Measurements from ENCODE around the gene CD101.

CD101 gene

DNA sequence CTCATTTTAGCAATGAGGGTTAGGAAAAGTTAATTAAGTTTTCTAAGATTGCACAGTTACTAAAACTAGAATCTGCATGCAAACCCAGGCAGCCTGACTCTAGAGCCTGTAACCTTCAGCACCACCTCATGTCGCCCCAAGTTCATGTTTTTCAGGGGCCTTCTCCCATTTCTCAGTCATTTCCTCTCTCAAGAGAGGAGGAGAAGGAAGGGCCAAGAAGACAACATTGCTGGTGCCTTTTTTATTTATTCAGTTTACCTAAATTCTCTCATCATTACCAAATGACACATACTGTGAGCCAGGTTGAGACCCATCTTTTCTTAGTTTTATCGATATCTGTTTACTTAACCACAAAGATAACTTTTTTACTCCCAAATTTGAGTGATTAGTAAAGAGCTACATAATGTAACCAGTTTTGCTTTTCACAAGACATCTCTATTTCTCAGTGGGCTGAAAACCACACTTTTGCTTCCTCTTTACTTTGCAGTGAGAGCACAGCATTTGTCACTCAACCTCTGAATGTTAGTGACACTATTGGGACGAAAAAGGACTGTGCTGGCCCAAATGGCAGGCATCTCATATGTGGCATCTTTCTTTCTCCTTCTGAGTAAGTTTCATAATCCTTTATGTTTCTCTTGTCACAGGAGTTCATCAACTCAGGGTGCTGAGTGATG, at the start of gene CD101:
TSS of gene CD101 (plus strand) at position 507 of the 674 bp plus-strand sequence. CDS start at position 565, 58 bp downstream.
- Histone ChIP-seq H3K4me1 (peaks cover 0 to 98% (median 74%) of the 10 kb centered on the region in 10 experiments; a peak in 17 of 20 replicates), H3K27me3 (no peaks in the 10 kb centered on the region), H3K36me3 (no peaks in the 10 kb centered on the region), H3K27ac (peak within 1 kb of the TSS in 10 of 11 experiments; percentile 36 to 98 (median 86); a peak in 18 of 22 replicates), H3K4me3 (peak within 1 kb of the TSS in 6 of 10 experiments; percentile 3 to 64 (median 46); a peak in 9 of 20 replicates), H3K4me2 (peak within 1 kb of the TSS in 9 of 11 experiments; percentile 12 to 95 (median 77); a peak in 16 of 22 replicates), H4K20me1 (no peaks in the 10 kb centered on the region), H3K9ac (peak within 1 kb of the TSS in 7 of 11 experiments; percentile 7 to 84 (median 67); a peak in 14 of 22 replicates), H3K9me3 (replicated peaks in 1 of 11) (no peaks in the 10 kb centered on the region)
- TF ChIP-seq Cebpa-rat (IDR thresholded peaks at IDR 0.05): no peak

DNA sequence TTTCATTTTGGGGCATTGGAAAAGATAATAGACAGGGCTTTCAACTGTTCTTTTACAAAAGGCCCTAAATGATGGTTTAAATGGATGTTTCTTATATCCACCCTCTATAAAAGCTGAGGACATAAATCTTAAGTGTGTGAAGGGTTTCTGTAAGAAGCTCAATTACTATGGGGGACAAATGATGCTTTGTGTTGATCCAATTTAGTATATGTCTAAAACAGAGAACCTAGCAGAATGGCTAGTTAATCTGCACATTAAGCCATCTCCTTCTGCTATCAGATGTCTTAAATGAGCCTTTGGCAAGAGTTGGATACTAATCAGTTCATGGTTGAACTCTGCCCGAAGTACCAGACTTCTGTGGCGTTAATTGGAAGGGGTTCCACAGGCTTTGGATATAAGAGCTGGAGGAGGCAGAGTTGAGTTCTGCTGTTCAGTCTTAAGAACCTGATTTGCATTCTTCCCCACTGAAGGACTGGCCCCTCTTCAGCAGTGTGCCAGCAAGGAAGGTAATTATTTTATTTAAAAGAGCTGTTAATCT, 48.8 kb upstream of the CD101 start:
- Histone ChIP-seq H3K9me3 (replicated peaks in 1 of 11) (no peaks in the 10 kb centered on the region), H3K36me3 (peaks cover 0 to 21% (median 0%) of the 10 kb centered on the region in 11 experiments; a peak in 5 of 22 replicates), H3K27me3 (no peaks in the 10 kb centered on the region), H3K9ac (no peak overlapping the region), H3K27ac (no peak overlapping the region), H3K4me1 (peaks cover 0 to 6% (median 0%) of the 10 kb centered on the region in 10 experiments; a peak in 1 of 20 replicates), H3K4me3 (no peak overlapping the region), H3K4me2 (no peak overlapping the region), H4K20me1 (no peaks in the 10 kb centered on the region)
- no peak for TF ChIP-seq Cebpa-rat (IDR thresholded peaks at IDR 0.05)

DNA sequence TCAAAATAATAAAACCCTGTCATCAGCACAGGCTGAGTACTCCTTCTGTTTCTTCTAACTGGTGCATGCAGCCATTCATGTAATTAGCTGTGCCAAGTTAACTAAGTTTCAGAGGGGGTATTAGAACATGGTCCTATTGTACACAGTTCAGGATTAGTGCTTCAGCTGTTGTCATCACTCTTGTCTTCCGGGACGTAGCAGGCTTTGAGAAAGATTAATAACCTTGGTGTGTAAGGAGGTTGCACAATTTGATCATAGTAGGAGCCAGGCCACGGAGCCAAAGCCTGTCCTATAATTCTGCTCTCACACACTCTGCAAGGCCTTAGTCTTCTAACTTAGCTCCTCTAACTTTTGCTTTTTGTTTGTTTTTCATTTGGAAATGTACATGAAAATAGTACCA, 47.1 kb upstream of the CD101 start:
- Histone ChIP-seq H3K27ac (no peak overlapping the region), H3K4me1 (peaks cover 0 to 6% (median 0%) of the 10 kb centered on the region in 10 experiments; a peak in 1 of 20 replicates), H3K27me3 (no peaks in the 10 kb centered on the region), H3K9me3 (replicated peaks in 1 of 11) (no peaks in the 10 kb centered on the region), H3K4me3 (no peak overlapping the region), H3K36me3 (peaks cover 0 to 12% (median 0%) of the 10 kb centered on the region in 11 experiments; a peak in 5 of 22 replicates), H3K4me2 (no peak overlapping the region), H4K20me1 (no peaks in the 10 kb centered on the region), H3K9ac (no peak overlapping the region)
- no peak for TF ChIP-seq Cebpa-rat (IDR thresholded peaks at IDR 0.05)

DNA sequence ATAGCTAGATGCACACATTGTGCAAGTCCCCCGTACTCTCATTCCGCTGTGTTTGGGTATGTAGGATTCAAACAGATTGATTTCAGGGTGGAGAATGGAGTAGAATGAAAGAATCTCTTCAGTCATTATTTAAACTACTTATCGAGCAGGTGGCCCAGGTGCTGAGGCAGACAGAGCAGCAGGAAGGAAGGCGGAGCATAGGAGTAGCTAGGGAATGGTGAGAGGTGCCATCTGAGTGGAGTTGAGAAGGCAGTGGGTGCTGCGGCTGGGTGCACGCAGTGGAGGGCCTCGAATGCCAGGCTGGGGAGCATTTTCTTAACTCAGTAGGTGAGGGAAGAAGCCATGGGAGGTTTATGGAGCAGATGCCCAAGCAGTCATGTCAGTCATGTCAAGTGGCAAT, 45.2 kb upstream of the CD101 start:
- Histone ChIP-seq H3K4me1 (peaks cover 0 to 4% (median 0%) of the 10 kb centered on the region in 10 experiments; a peak in 1 of 20 replicates), H3K36me3 (peaks cover 0 to 15% (median 0%) of the 10 kb centered on the region in 11 experiments; a peak in 4 of 22 replicates), H3K9ac (no peak overlapping the region), H3K27me3 (no peaks in the 10 kb centered on the region), H3K4me3 (no peak overlapping the region), H4K20me1 (no peaks in the 10 kb centered on the region), H3K4me2 (no peak overlapping the region), H3K9me3 (replicated peaks in 1 of 11) (no peaks in the 10 kb centered on the region), H3K27ac (no peak overlapping the region)
- TF ChIP-seq Cebpa-rat (IDR thresholded peaks at IDR 0.05): no peak

GRCh38 chr1:116957646-116958045, 43.9 kb upstream of the CD101 start:
- peaks cover 0 to 28% (median 0%) of the 10 kb centered on the region in 11 experiments; a peak in 4 of 22 replicates for H3K36me3 ChIP-seq
- no peak for TF ChIP-seq Cebpa-rat (IDR thresholded peaks at IDR 0.05)
- no peak overlapping the region for H3K4me3 ChIP-seq
- H3K27ac ChIP-seq: no peak overlapping the region
- no peak overlapping the region for H3K4me2 ChIP-seq
- no peaks in the 10 kb centered on the region for H3K9me3 ChIP-seq (replicated peaks in 1 of 11)
- H3K27me3 ChIP-seq: no peaks in the 10 kb centered on the region
- peaks cover 0 to 3% (median 0%) of the 10 kb centered on the region in 10 experiments; a peak in 7 of 20 replicates for H3K4me1 ChIP-seq
- no peak overlapping the region for H3K9ac ChIP-seq
- no peaks in the 10 kb centered on the region for H4K20me1 ChIP-seq

- H4K20me1 ChIP-seq: no peaks in the 10 kb centered on the region
- TF ChIP-seq Cebpa-rat (IDR thresholded peaks at IDR 0.05): no peak
Observed at GRCh38 chr1:116958110-116958509, 43.5 kb upstream of the CD101 start.

DNA sequence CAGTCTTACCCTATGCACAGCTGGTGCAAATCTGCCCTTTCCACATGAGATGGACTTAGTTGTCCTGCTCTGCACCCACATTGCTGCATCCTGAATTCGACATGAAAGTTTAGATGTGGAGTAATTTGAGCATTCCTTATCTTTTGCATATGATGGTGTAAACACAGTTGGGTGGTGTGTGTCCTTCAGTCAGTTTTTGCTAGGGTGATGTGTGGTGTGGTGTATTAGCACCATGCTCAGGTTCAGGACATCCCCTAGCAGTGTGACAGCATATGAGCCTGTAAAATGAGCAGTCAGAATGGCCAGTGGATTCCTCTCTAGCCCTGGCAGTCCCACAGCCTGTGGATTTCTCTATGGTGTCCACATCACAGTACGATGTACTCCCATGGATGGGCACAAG, 42.6 kb upstream of the CD101 start:
- Histone ChIP-seq H3K9me3 (replicated peaks in 1 of 11) (no peaks in the 10 kb centered on the region), H3K27ac (no peak overlapping the region), H3K36me3 (peaks cover 0 to 34% (median 0%) of the 10 kb centered on the region in 11 experiments; a peak in 4 of 22 replicates), H3K27me3 (no peaks in the 10 kb centered on the region), H3K4me3 (no peak overlapping the region), H3K4me1 (peaks cover 0 to 13% (median 2%) of the 10 kb centered on the region in 10 experiments; a peak in 8 of 20 replicates), H3K4me2 (no peak overlapping the region), H4K20me1 (no peaks in the 10 kb centered on the region), H3K9ac (no peak overlapping the region)
- no peak for TF ChIP-seq Cebpa-rat (IDR thresholded peaks at IDR 0.05)

More at GRCh38 chr1:116958110-116958509, 43.5 kb upstream of the CD101 start:
- no peak overlapping the region for H3K4me2 ChIP-seq
- H3K4me1 ChIP-seq: peaks cover 0 to 8% (median 2%) of the 10 kb centered on the region in 10 experiments; a peak in 8 of 20 replicates
- H3K36me3 ChIP-seq: peaks cover 0 to 29% (median 0%) of the 10 kb centered on the region in 11 experiments; a peak in 4 of 22 replicates
- H3K9me3 ChIP-seq (replicated peaks in 1 of 11): no peaks in the 10 kb centered on the region
- H3K27me3 ChIP-seq: no peaks in the 10 kb centered on the region
- H3K4me3 ChIP-seq: no peak overlapping the region
- H3K27ac ChIP-seq: no peak overlapping the region
- no peak overlapping the region for H3K9ac ChIP-seq

GRCh38 chr1:116961606-116962005, 40.0 kb upstream of the CD101 start:
- Histone ChIP-seq H3K9ac (no peak overlapping the region), H3K4me2 (no peak overlapping the region), H3K27me3 (no peaks in the 10 kb centered on the region), H3K36me3 (peaks cover 0 to 52% (median 0%) of the 10 kb centered on the region in 11 experiments; a peak in 5 of 22 replicates), H3K9me3 (replicated peaks in 1 of 11) (no peaks in the 10 kb centered on the region), H3K4me3 (no peak overlapping the region), H4K20me1 (no peaks in the 10 kb centered on the region), H3K4me1 (peaks cover 0 to 13% (median 2%) of the 10 kb centered on the region in 10 experiments; a peak in 8 of 20 replicates), H3K27ac (no peak overlapping the region)
- TF ChIP-seq Cebpa-rat (IDR thresholded peaks at IDR 0.05): no peak

- no peak overlapping the region for H3K27ac ChIP-seq
- H3K4me3 ChIP-seq: no peak overlapping the region
- H3K9me3 ChIP-seq (replicated peaks in 1 of 11): no peaks in the 10 kb centered on the region
- H3K4me1 ChIP-seq: peaks cover 0 to 26% (median 2%) of the 10 kb centered on the region in 10 experiments; a peak in 8 of 20 replicates
- peak overlapping the region in 4 of 11 experiments; percentile 12 to 50 (median 31); a peak in 8 of 22 replicates for H3K4me2 ChIP-seq
- TF ChIP-seq Cebpa-rat (IDR thresholded peaks at IDR 0.05): no peak
- H4K20me1 ChIP-seq: no peaks in the 10 kb centered on the region
- no peak overlapping the region for H3K9ac ChIP-seq
- no peaks in the 10 kb centered on the region for H3K27me3 ChIP-seq
- H3K36me3 ChIP-seq: peaks cover 0 to 52% (median 0%) of the 10 kb centered on the region in 11 experiments; a peak in 6 of 22 replicates
Observed at GRCh38 chr1:116962987-116963639, 38.4 kb upstream of the CD101 start.

Data from BLaER1 treated with 17β-estradiol and CSF1 and Interleukin-3, amounts not matched to agents 10 nM and 100 nM (cell line).